ENCODE measurements around the gene BLZF1. TPM values are rescaled to one million over a fixed set of nuclear protein-coding genes. Genes with fewer than 3 reads are reported as not detected.
"Not testable (repeated sequence)": the region's sequence is repeated elsewhere in the genome, so short reads cannot be mapped to it uniquely, and the experiment has no call there.

BLZF1 gene, protein sequence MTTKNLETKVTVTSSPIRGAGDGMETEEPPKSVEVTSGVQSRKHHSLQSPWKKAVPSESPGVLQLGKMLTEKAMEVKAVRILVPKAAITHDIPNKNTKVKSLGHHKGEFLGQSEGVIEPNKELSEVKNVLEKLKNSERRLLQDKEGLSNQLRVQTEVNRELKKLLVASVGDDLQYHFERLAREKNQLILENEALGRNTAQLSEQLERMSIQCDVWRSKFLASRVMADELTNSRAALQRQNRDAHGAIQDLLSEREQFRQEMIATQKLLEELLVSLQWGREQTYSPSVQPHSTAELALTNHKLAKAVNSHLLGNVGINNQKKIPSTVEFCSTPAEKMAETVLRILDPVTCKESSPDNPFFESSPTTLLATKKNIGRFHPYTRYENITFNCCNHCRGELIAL
- 32.0 TPM for total RNA-seq

DNA sequence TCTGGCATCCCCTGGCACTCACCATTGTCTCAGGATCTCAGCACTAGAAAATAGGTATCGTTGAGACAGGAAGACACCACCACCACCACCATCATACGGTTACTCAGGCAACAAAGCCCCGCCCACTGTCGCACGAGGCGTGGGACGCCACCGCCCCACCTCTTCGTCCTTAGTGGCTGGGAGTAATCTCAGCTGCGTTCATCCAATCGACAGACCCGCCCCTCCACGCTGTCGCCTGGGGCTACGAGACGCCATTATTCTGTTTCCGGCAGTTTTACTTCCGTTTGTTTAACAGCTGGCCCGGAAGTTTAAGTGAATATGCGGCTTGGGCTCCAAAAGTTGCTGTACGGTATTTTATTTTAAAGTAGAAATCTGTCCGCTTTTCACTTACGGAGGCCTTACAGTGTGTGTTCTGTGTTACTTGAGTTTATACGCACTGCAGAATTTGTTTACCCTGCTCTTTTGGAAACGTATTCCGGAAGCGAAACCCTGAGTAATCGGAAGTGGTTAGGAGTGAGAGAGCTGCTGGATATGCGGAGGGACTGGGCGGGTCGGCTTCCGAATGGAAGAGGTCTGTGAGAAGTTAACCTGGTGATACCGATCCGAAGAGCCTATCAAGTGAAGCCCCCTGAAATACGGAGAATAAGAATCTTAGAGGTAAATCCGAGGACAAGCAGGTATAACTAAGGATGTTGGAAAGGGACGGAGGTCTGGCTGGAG, at the start of gene BLZF1, which contains the start of gene NME7:
Gene BLZF1, plus strand, starts transcription at position 510 of the 720 bp plus-strand sequence. CDS start 1,328 bp downstream, outside the sequence.
Gene NME7, minus strand, starts transcription at position 112 of the 720 bp plus-strand sequence. Its CDS starts 87 bp downstream, at position 25.
- DNase-seq (ENCODE audit: low spot score): peak; percentile 96

DNA sequence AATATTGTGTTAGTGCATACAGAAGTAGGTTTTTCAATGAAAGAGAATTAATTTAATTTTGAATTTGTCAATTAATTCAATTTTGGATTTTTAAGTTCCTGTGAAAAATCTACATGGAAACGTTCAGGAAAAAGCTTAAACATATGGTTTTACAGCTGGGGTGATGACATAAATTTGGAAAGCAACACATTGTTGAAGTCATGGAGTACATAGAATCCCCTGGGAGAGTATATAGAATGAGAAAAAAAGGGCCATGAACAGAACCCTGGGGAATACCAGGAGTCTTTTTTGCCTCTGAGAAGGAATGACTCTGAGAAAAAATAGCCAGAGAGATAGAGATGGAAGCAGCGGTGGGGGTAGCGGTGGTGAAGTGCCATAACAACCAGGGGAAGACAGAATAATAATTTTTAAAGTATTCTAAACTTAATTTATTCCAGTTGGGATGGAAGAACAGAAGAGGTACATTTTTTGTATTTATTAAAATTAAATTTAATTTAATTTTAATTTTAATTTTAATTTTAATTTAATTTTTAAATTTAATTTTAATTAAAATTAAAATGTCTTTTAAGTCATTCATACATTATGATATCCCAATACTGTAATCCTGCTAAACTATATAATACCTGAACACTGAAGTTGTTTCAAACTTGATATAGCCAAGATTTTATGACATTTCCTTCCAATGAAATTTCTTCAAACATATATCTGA, 49.3 kb upstream of the BLZF1 start:
- DNase-seq (ENCODE audit: low spot score): no peak

DNA sequence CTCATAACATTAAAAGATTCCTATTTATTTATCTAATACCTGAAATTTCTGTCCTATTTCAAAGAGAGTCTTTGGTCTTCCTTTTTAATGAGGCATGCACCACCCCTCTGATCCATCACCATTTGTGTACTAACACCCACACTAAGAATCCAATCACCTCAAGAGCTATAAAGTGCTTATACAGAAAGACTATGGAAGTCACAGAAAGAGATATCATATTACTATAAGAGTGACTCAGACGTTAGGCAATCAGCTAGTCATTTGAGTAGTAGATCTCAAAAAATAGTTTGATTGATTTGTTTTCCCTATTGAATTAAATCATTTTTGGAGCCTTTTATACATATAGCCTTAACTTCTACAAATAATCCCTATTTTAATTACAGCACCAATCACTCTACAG, 46.5 kb upstream of the BLZF1 start:
- no peak for DNase-seq (ENCODE audit: low spot score)

DNA sequence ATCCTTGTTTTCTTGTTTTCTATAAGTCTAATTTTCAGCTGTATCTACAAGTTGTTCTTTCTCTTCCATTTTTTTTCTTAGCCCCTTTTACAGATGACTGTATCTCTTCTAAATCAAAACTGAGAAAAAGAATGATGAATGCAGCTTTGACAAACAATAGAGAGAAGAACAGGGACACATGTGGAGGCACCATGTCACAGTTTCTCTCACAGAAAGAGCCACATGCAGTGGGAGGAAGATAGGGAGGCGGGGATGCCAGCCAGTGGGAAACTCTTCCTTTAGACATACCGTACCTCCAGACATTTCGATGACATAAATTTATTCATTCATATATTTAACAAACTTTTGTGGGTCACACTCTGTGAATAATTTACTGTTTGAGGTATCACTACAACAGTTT, 45.9 kb upstream of the BLZF1 start:
- DNase-seq (ENCODE audit: low spot score): no peak

DNA sequence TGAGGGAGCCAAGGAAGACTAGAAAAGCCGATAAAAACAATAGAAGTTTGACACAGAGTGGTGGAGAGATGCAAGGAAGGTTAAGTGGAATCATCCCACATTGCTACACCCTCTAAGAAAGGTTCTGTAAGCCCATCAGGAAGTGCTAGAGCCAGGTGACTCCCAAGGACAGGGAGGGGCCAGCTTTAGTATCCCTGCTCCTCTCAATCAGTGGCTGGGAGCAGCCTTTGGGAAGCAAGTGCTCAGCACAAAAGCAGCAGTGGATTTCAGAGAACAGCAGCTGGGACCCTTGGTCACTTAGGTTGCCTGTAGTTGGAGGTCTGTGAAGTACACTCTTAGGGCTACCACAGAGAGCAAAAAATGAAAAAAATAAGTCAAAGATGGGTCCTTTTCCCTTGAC, 42.9 kb upstream of the BLZF1 start:
- DNase-seq (ENCODE audit: low spot score): no peak

DNA sequence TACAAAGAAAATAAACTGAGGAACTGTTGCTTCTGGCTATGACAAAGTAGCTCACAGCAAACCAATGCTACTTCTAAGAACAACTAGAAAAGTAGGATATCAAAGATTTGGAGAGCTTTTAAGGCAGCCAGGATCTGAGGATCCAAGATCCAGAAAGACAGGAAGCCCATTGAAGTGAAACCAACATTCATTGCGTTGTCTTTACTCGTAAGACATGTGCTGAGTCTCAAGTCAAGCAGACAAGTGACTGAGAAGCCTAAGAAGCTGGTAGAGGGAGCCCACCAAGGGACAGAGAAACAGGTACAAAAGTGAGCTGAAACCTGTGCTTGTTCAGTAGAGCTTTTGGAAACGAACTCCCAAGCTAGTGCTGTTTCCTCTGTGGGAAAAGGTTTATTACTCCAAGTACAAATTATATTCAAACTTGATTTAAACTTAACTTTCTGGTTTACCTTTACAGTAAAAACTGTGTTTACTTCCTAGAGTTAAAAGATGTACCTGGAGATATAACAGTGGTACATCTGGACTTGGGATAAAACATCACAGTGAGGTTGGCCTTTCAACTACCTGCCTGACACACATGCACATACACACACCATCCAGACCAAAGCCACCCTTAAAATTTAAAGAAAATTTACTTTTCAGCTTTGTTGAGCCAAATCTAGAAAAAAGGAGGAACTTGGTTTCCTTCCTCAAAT, 41.6 kb upstream of the BLZF1 start:
- no peak for DNase-seq (ENCODE audit: low spot score)

DNA sequence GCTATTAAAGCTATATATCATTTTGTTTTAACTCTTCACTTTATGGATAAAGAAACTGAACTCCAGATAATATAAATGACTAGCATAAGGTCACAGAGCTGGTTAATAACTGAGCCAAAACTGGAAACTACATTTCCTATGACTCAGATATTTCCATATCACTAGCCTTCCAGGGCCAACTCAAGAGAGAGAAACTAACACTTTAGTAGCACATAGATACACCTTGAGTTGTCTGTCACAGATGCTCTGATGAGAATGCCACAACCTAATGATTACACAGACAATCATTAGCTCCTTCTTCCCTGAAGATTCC, 41.1 kb upstream of the BLZF1 start:
- no peak for DNase-seq (ENCODE audit: low spot score)

DNA sequence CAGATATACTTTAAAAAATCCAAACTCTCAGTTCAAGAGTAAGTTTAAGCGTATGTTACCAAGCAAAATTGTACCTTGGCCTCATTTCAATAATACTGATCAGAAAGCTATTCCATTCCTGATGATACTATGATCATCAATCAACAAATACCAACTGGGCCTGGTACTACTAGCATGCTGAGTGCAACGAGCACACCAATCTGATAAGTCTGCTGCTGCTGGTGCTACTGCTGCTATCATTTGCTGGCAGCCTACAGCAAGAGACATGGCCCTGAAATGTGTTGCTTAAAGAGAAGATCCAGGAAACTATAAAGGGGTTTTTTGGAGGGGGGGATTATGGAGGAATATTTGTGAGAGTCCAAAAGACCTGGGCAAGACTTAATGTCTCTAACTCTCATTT, 40.1 kb upstream of the BLZF1 start:
- DNase-seq (ENCODE audit: low spot score): no peak

DNA sequence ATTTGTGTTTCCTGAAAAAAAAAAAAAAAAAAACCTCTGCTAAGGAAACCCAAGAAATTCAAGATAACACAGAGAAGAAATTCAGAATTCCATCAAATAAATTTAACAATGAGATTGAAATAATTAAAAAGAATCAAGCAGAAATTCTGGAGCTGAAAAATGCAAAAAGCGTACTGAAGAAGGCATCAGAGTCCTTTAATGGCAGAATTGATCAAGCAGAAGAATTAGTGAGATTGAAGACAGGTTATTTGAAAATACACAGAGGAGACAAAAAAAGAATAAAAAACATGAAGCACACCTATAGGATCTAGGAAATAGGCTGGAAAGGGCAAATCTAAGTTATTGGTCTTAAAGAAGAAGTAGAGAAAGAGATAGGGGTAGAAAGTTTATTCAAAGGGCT, 38.6 kb upstream of the BLZF1 start:
- no peak for DNase-seq (ENCODE audit: low spot score)

DNA sequence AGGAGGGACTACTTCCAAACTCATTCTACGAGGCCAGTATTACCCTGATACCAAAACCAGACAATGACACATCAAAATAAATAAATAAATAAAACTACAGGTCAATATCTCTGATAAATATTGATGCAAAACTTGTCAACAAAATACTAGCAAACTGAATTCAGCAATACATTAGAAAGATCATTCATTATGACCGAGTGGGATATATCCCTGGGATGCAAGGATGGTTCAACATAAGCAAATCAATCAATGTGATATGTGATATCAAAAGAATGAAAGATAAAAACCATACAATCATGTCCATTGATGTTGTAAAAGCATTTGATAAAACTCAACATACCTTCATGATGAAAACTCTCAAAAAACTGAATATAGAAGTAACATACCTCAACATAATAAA, 37.1 kb upstream of the BLZF1 start:
- DNase-seq (ENCODE audit: low spot score): no peak

DNA sequence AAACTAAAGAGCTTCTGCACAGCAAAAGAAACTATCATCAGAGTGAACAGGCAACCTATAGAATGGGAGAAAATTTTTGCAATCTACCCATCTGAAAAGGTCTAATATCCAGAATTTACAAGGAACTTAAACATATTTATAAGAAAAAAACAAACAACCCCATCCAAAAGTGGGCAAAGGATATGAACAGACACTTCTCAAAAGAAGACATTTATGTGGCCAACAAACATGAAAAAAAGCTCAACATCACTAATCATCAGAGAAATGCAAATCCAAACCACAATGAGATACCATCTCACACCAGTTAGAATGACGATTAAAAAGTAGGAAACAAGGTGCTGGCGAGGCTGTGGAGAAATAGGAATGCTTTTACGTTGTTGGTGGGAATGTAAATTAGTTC, 33.3 kb upstream of the BLZF1 start:
- not testable (repeated sequence) for DNase-seq (ENCODE audit: low spot score)

DNA sequence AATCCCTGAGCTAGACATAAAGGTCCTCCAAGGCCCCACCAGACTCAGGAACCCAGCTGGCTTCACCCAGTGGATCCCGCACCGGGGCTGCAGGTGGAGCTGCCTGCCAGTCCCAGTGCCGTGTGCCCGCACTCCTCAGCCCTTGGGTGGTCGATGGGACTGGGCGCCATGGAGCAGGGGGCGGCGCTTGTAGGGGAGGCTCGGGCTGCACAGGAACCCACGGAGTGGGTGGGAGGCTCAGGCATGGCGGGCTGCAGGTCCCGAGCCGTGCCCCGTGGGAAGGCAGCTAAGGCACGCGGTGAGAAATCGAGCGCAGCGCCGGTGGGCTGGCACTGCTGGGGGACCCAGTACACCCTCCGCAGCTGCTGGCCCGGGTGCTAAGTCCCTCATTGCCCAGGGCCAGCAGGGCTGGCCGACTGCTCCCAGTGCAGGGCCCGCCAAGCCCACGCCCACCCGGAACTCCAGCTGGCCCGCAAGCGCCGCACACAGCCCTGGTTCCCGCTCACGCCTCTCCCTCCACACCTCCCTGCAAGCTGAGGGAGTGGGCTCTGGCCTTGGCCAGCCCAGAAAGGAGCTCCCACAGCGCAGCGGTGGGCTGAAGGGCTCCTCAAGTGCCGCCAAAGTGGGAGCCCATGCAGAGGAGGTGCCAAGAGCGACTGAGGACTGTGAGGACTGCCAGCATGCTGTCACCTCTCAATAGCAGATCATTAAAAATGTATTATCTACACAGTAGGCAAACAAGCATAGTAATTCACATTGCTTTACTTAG, 30.9 kb upstream of the BLZF1 start:
- DNase-seq (ENCODE audit: low spot score): not testable (repeated sequence)

DNA sequence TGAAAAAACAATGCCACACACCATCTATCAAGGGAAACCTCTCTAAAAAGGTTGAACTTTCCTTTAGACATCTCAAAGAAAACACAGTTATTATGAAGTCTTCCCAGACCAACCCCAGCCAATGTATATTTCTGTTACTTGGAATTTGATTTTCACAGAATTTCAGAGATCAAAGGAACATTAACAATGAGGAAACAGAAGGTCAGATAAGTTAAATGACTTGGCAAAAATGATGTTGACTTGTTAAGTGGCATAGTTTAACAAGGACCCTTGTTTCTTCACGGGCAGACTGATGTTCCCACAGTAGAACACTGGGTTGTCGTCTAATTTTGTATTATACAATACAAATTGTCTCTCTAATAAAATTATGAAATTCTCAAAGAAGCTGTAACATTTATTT, 29.4 kb upstream of the BLZF1 start:
- no peak for DNase-seq (ENCODE audit: low spot score)

DNA sequence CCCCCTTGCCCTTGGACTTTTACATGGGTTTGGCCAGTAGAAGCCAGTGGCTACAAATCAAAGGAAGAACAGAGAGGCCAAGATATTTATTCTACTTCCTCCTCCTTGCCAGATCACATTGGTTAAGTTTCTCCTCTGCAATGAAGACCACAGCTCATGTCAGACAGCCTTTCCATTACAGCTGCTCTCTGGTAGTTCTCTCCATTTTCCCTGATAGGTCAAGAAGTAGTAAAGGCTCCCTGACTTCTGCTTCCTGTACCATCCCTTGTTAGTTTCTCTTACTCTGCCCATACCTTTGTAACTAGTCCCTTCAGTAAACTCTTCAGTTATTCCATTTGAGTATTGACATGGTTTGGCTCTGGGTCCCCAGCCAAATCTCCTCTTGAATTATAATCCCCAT, 28.2 kb upstream of the BLZF1 start:
- DNase-seq (ENCODE audit: low spot score): no peak

DNA sequence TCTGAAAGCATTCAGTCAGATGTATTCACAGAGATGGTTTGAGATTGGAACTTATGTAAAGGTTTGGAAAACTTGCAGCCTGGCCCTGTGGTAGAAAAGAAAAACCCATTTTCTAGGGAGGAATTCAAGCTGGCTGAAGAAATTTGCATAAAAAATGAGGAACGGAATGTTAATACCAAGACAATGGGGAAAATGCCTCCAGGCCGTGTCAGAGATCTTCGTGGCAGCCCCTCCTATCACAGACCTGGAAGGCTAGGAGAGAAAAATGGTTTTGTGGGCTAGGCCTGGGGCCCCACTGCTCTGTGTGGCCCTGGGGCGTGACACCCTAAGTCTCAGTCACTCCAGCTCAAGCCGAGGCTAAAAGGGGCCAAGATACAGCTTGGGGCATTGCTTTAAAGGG, 27.1 kb upstream of the BLZF1 start:
- DNase-seq (ENCODE audit: low spot score): no peak

DNA sequence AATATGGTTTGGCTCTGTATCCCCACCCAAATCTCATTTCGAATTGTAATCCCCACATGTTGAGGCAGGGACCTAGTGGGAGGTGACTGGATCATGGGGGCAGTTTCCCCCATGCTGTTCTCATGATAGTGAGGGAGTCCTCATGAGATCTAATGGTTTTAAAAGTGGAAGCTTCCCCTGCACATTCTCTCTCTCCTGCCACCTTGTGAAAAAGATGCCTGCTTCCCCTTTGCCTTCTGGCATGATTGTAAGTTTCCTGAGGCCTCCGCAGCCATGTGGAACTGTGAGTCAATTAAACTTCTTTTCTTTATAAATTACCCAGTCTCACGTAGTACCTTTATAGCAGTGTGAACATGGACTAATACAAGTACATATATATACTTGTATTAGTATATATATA, 25.9 kb upstream of the BLZF1 start:
- not testable (repeated sequence) for DNase-seq (ENCODE audit: low spot score)

DNA sequence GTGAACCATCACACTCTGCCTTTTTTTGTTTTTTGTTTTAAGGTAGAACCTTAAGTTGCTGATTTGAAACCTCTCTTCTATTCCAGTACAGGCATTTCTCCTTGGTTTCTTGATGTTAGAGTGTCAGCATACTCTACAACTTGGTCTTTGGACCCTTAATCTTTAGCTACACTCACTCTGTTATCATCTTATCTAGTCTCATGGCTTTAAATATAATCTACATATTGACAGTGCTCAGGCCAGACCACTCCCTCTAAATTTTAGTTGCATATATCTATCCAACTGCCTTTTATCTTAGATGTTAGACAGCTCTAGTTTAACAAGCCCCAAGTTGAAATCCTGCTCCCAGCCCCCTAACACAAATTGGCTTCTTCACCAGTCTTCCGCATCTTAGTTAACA, 22.5 kb upstream of the BLZF1 start:
- no peak for DNase-seq (ENCODE audit: low spot score)

DNA sequence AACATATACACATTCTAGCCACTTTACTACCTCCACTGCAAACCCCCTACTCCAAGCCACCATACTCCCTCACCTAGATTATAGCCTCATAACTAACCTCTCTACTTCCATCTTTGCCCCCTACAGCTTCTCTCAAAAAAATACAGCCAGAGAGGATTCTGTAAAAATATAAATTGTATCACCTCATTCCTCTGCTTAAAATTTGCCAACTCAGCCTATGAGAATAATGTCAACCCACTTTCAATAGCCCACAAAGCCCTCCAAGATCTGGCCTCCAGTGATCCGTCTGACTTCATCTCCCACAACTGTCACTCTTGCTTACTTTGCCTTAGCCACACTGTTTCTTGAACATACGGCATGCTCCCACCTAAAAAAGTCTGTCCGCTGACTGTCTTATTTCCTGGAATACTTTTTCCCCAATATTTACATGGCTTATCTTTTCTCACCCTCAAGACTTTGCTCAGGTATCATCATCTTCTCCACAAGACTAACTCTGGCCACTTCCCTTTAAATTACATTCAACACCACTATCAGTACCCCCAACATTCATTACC, 21.9 kb upstream of the BLZF1 start:
- no peak for DNase-seq (ENCODE audit: low spot score)

DNA sequence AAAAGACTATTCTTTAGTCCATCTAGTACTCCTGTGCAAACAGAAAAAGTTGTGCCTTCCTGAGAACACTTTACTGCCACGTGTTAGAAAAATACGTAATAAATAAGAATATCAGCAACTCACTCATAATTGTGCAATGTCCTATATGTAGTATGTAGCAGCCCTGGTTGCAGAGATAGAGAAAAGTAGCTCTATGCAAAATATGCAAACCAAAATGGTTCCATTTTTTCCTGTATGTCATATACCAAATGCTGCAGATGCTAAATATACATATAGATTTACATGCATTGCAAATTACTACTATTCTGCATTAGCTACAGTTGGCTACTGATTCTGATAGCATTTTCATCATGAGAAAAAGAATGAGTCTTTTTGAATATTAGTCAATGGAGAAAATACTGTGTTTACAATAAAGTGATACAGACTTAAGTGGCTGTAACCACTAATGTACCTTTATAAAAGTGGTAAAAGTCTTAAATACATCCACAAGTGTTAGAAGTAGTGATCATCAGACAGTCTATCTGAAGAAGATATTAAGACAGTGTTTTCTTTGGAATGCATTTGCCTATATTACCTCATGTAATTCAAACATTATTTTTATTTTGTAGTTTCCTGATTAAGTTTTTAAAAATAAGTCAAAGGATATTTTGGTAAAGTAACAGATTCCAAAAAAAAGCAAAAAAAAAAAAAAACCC, 20.2 kb upstream of the BLZF1 start:
- DNase-seq (ENCODE audit: low spot score): no peak

DNA sequence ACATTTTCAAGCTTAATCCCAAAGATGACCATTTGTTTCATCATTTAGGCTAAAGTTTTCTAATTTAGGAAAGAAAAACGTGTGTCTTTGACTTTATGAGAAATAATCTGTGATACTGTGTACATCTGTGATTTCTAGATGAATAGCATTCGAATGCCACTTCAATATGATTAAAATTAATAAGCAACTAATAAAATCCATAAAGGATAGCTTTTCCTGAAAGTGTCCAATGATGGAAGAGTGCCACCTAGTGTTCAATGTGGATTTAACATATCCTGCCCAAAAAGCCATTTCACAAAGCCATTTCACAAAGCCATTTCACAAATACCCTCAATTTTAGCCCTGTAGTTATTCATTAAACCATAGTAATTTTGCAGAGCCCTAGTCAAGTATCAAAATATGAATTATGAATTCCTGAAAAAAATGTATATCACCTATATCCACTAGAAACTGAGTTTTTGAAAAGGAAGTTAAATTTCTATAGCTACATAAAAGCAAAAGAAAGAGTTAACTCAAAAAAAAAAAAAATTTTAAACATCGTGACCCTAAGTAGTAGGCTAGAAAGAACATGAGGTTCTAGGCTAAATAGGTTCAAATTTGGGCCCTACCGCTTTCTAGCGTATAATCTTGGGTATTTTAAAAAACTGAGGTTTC, 19.5 kb upstream of the BLZF1 start:
- no peak for DNase-seq (ENCODE audit: low spot score)

Data from ureter (tissue), 1 donor.